Measurements from ENCODE around the gene ZNF70.

Gene ZNF70

GRCh38 chr22:23778577-23778900 lies 27.6 kb upstream of the ZNF70 start:
- DNase-seq, result no peak

DNA sequence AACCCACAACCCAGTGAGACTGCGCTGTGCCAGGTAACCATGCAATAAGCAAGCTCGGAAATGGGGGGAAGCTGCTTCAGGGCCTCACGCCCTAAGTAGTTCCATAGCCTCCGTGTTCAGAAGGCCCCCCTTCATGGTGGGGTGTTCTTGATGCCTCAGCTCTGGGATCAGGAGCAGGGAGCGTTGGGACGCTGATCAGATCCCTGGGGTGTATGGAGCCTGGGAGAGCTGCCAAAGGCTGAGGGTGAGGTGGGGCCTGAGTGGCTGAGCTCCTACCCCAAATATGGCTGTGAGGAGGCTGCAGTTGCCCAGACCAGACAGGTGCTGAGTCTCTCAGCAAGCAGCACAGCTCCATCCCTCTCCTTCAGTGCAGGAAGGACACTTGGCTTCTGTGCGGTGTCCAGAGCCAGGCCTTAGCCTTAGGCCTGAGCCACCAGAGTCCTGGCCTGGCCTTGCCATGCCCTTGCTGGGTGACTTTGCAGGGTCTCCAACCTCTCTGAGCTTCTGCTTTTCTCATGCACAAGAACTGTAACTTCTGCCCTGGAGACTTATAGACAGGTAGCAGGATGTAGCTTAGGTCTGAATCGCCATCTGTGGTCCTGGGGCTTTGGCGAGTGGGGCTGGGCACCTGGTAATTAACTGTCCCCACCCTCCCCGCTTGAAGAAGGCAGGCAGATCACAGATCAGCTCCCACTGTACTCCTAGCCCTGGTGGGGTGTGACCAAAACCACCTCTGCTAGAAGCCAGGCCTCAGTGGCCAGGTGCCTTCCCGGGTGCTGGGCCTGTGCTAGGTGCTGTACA lies 27.1 kb upstream of the ZNF70 start:
- DNase-seq, result no peak

DNA sequence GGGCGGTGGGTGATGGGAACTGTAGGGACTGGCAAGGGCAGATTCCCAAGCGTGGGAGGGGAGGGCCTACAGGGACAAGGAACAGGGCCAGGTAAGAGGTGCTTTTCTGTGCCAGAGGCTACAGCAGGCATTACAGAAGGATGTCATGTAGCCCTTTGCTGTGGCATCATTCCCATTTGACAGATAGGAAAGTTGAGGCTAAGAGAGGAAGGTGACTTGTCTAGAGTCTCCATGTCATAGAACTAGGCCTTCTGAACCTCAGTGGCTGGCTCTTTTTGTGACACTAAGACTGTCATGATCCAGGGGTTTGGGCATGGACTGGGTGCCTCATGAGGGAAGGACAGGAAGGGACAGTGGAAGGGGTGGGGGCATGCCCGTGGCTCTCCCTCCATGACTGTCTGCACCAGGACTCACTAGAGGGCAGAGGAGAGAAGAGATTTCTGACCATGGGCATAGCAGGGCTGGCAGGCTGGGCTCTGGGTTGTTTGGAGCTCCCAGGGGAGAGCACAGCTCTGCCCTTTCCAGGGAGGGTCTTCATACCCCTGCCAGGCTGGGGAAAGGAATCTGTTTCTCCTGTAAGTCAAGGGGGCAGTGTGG lies 25.0 kb upstream of the ZNF70 start:
- no peak for DNase-seq

DNA sequence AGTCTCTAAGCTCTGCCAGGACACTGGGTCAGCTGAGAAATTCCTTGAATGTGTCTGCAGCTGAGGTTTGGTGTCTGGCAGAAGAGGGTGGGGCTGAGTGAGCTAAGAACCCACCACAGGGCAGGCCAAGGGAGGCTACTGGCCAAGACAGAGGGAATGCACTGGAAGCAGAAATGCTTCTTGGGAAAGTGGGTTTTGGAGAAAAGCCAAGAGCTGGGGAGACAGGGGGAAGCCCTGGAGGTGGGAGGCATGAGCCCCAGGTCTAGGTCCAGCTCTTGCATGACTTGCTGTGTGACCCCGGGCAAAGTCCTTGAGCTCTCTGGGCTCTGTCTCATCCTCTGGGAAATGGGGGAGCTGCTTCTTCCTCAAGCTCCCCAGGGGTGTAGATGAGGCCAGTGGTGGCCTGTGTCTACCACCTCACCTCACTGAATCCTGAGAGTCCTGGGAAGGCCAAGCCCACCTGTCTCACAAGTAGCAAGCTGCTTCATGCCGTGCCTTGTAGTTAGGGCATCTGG lies 24.1 kb upstream of the ZNF70 start:
- no peak for DNase-seq

DNA sequence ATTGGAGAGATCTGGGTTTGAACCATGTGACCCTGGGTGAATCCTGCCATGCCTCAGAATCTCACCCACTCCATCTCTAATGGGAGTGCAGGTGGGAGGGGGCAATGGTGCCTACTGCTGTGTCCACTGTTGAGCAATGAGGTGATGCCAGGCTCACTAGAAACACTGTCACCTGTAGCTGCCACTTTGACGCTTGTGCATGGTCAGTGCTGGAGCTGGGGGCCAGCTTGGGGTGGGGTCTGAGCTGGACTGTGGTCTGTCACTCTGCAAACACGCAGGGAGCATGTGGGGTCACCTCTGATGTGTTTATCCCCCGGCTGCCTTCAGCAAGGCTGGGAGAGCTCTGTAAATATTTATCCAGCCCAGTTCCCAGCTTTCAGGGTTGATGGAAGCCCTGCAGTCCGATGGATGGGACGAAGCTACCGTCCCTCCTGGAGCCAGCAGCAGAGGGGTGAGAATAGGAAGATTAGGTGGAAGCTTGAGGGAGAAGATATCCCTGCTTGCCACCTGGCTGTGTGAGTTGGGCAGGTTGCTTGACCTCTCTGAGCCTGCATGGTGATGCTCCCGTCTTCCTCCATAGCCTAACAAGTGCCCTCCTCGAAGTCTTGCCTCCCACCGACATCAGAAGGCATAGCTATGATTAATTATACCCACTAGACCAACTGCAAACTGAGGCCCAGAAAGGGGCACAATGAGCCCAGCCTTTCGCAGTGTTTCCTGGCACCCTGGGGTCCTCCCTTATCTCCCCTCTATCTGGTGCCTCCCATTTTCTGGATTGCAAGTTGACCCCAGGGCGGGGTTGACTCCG lies 23.4 kb upstream of the ZNF70 start:
- no peak for DNase-seq

DNA sequence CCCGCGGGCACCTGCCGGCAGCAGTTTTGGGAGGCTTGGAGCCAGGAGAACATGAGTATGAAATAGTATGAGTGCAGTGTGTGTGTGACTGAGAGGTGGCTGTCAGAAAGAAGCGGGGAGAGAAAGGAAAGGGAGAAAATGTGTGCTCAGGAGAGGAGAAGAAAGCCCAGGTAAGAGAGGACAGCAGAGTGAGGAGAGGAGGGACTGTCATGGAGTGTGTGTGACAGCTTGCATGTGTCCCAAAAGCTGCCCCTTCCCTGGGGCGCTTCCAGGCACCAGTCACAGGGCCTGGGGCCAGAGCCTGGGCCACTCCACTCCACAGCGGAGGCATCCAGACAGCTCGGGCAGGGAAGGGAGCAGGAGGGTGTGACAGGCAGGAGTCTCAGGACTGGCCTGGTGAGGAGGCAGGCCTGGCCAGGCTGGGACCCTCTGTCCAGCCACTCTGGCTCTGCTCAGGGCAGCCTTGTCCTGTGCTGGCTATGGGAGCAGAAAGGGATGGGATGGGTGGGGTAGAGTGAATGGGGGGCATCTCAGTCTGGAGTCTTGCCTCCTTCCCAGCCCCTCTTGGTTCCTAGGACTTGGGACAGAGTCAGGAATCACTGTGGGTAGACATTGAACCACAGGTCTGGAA lies 22.7 kb upstream of the ZNF70 start:
- no peak for DNase-seq

GRCh38 chr22:23772649-23773473 lies 21.9 kb upstream of the ZNF70 start, which contains the start of gene MMP11:
TSS of gene MMP11 (plus strand) at chr22:23772849. CDS start at chr22:23772871, 22 bp downstream.
- DNase-seq, result peak; percentile 20

DNA sequence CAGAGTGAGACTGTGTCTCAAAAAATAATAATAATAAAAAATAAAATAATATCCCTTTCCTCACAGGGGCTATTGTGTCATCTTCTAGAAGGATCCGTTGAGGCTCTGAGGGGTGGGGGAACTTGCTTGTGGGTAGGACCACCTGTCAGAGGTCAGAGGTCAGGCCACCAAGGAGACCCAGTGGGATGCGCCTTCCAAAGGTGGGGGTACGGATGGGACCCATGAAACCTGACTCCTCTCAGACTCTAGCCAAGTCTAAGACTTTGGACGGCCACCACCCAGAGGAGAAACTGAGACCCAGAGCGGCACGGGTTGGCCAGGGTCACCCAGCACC lies 21.4 kb upstream of the ZNF70 start:
- no peak for DNase-seq

DNA sequence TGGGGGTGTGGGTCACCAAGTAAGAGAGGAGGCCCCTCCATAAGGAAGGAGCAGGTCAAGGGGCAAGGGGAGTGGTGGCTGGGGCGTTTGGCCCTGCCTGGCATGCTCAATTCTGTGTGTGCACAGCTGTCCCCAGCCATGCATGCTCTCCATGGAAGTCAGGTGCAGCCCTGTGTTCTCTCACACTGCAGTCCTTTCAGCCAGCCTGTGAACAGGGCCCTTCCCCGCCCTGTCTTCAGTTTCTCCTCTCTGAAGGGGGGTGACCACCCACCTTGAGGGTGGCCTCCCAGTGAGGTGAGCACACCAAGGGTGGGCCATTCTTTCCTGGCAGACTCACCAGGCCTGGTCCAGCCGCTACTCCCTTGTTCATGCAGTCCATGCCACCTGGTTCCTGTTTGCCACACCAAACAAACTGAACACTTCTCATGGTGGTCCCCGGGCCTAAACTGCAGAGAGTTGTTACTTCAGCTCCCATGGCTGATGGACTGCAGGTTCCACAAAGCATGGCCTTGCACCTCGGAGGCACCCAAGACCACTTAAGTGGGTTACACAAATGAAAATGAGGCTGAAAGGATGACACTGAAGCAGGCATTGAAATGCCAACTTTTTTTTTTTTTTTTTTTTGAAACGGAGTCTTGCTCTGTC lies 18.5 kb upstream of the ZNF70 start:
- DNase-seq, result peak; percentile 12

- peak; percentile 40 for DNase-seq
Measured at GRCh38 chr22:23767673-23768548, 17.0 kb upstream of the ZNF70 start, which contains the start of gene CHCHD10. TSS of gene CHCHD10 (minus strand) at chr22:23767972. CDS start at chr22:23767874, 98 bp downstream.

DNA sequence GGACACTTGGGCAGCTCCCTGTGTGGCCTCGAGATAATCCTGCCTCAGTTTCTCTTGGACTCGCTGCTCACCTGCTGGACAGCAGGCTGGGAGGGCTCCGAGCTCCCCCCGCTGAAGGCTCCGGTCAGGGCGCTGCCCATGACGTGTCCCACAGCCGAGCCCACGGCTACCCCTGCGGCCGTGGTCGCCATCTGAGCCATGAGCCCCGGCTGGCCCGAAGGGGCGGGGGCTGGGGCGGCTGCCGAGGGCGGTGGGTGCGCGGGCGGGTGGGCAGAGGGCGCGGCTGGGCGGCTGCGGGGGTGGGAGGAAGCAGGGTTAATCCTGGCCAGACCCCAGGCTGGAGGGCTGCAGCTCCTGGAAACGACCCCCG lies 16.4 kb upstream of the ZNF70 start:
- DNase-seq, result no peak

DNA sequence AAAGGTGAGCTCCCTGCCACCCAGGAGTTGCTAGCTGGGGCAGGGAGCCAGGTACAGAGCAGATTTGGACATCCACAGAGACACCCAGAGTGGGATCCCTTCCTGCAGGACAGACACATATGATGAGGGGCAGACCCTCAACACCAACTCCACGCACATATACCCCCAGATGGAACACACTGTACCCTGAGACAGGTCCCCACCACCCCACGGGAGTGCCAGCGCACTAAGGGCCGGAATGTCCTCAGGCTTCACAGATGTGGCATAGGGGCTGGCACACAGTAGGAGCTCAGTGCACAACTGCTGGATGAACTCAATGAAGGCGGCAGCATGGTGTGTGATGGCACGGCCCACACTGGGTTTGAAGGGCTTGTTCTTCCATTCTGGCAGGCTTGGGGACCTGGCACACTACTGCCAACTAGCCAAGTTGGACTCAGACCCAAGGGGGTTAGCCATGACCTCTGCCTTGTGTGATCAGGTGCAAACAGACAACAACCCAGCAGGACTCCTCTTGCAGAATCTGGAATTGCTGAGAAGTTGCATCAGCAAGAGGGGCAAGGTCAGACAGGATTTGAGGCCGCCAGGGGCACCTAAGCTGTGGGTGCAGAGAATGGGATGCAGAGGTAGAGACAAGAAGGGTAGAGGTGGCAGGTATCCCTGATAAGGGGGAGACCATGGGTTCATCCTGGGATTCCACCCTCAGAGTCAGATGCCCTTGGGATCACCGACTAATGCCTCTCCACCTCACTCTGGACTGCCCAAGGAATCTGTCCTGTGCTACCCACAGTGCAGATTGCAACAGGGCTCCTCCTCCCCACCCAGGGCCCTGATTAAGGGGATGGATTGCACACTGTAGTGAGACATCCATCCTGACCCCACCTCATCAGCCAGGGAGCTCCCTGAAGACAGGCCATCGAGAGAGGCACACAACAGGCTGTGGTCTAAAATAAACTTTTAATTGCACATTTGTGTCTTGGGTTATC lies 14.3 kb upstream of the ZNF70 start:
- no peak for DNase-seq

GRCh38 chr22:23763954-23764353 lies 13.0 kb upstream of the ZNF70 start:
- DNase-seq, result no peak

DNA sequence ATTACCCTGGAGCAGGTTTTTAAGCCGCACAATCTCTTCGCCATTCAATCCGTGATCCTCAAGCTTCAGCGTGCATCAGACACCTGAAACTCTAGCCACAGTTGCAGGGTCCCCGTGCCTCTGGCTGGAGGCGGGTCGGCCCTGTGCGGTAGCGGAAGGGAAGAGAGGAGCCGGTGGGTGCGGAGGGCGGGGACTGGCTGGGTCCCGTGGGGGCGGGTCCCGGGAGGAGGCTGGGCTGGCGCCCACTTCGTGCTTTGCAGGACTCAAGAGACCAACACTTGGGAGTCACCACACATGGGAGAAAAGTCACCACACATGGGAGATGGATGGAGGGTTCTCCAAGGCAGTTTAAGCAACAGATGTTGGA lies 12.7 kb upstream of the ZNF70 start:
- no peak for DNase-seq

GRCh38 chr22:23762842-23763578 lies 12.1 kb upstream of the ZNF70 start, which contains the start of gene C22orf15:
TSS of gene C22orf15 (plus strand) at chr22:23762990. CDS start at chr22:23763307, 317 bp downstream.
- no peak for DNase-seq

GRCh38 chr22:23760056-23760455 lies 9.1 kb upstream of the ZNF70 start:
- no peak for DNase-seq

- no peak for DNase-seq
Measured at GRCh38 chr22:23759566-23759965, 8.7 kb upstream of the ZNF70 start.

GRCh38 chr22:23756891-23757290 lies 6.0 kb upstream of the ZNF70 start:
- no peak for DNase-seq

GRCh38 chr22:23755711-23756110 lies 4.8 kb upstream of the ZNF70 start:
- no peak for DNase-seq

Measured in NCI-H510A treated with DMSO at 0.1 percent for 48 hours (cell line).